Natural killer cell (primary cell): Measurements from ENCODE around the gene GRIA2. TPM values are rescaled to one million over a fixed set of nuclear protein-coding genes. Genes with fewer than 3 reads are reported as not detected.

Source experiments
- ATAC-seq, 3 donors: fragments of 150-1000 bp in 2 of 3; fragments of 200-7000 bp in 1 of 3; cut with Tn5 transposase; 1 replicate in 1 of 3; 2 replicates in 2 of 3; pipeline ENCODE4 v1.10.0; 2021; ENCODE audit warnings: mild to moderate bottlenecking in 2 of 3, moderate library complexity in 2 of 3
- DNase-seq, 2 donors: peaks; one replicate each; pipeline versions ENCODE4 v3.0.0 to v3.0.0-alpha.2; 2013 to 2021; ENCODE audit warnings: mixed read lengths in 1 of 2
- H3K27ac ChIP-seq: one replicate; pipeline ENCODE4 v1.5.1; 2013; ENCODE audit warnings: mild to moderate bottlenecking, low read length
- H3K27me3 ChIP-seq: one replicate; pipeline ENCODE4 v1.6.1; 2013; ENCODE audit warnings: low read length; ENCODE audit not compliant: control insufficient read depth, insufficient read depth
- H3K36me3 ChIP-seq: one replicate; pipeline ENCODE4 v1.6.1; 2013; ENCODE audit warnings: low read length; ENCODE audit not compliant: control insufficient read depth, insufficient read depth
- H3K4me1 ChIP-seq: one replicate; pipeline ENCODE4 v1.6.1; 2013; ENCODE audit warnings: low read length; ENCODE audit not compliant: control insufficient read depth, insufficient read depth
- H3K4me3 ChIP-seq: one replicate; pipeline ENCODE4 v1.5.1; 2013; ENCODE audit warnings: low read length
- H3K9me3 ChIP-seq: one replicate; pipeline ENCODE4 v1.6.1; 2013; ENCODE audit warnings: low read length; ENCODE audit not compliant: control insufficient read depth, insufficient read depth
- H3K27ac Mint-ChIP-seq, 2 donors: one replicate each; pipeline ENCODE4 v1.8.0; 2022; ENCODE audit warnings: mild to moderate bottlenecking in 2 of 2, mixed read lengths in 2 of 2, moderate library complexity in 1 of 2
- H3K27me3 Mint-ChIP-seq, 2 donors: one replicate each; pipeline ENCODE4 v1.8.0; 2022; ENCODE audit warnings: low read depth in 2 of 2, mixed read lengths in 2 of 2
- H3K36me3 Mint-ChIP-seq: one replicate; pipeline ENCODE4 v1.8.0; 2022; ENCODE audit warnings: mixed read lengths
- H3K4me1 Mint-ChIP-seq, 2 donors: one replicate each; pipeline ENCODE4 v1.8.0; 2022; ENCODE audit warnings: mixed read lengths in 2 of 2
- H3K4me3 Mint-ChIP-seq: one replicate; pipeline ENCODE4 v1.8.0; 2022; ENCODE audit warnings: mild to moderate bottlenecking, moderate library complexity, mixed read lengths
- H3K9me3 Mint-ChIP-seq, 2 donors: one replicate each; pipeline ENCODE4 v1.8.0; 2022; ENCODE audit warnings: mixed read lengths in 2 of 2
- WGBS: methylation state at CpG from one replicate; pipeline ENCODE4 v1.1.7; 2013; ENCODE audit warnings: missing lambda C conversion rate; ENCODE audit not compliant: insufficient coverage; 5-methylcytosine and 5-hydroxymethylcytosine counted together
- intact Hi-C: fragments of 100-400 bp; cut with micrococcal nuclease; formaldehyde crosslinking; loops from one replicate; pipeline ENCODE4 v1.14.2; 2022
- total RNA-seq, 4 donors: library from RNA; stranded (reverse); fragments of 120-200 nt in 1 of 4; gene quantifications; one replicate each; pipeline versions ENCODE4 v1.2.3 to v1.2.4, GENCODE V29; 2013 to 2022
- TF ChIP-seq, protein P1 (sequence below): fragments of 200-600 bp; IDR thresholded peaks from one replicate; pipeline ENCODE4 v1.8.0; 2022; ENCODE audit warnings: antibody characterized with exemption

Gene GRIA2
- total RNA-seq, 3 donors from 2014 or later (not counting 1 experiment from before 2014, with no cell fraction given) = not detected

DNA sequence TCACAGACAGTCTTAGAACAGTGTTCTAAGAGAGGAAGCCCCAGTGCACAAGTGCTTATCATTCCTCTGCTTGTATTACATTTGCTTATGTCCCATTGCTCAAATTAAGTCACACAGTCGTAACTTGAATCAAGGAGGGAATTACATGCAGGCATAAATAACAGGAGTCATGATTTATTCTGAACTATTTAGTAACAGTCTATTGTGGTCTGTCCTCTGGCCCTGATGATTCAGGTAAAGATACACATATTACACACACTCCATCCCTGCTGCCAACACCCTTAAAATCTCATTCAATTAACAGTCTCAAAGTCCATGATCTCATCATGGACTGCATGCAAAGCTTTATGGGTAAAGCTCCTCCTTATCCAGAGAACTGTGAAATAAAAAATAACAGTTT, 60.1 kb downstream of the GRIA2 start:
- H3K9me3 ChIP-seq = no peaks in the 10 kb centered on the region
- intact Hi-C loops = no loop called here
- no peak overlapping the region for H3K4me3 ChIP-seq
- H3K36me3 ChIP-seq = no peaks in the 10 kb centered on the region
- ATAC-seq (no peak), DNase-seq (no peak)
- Mint-ChIP-seq H3K36me3 (no peaks in the 10 kb centered on the region), H3K9me3 (peaks cover 7 to 10% of the 10 kb centered on the region in 2 donors), H3K4me3 (no peak overlapping the region), H3K27me3 (no peaks in the 10 kb centered on the region), H3K4me1 (no peaks in the 10 kb centered on the region), H3K27ac (no peak overlapping the region)
- TF ChIP-seq, protein P1, sequence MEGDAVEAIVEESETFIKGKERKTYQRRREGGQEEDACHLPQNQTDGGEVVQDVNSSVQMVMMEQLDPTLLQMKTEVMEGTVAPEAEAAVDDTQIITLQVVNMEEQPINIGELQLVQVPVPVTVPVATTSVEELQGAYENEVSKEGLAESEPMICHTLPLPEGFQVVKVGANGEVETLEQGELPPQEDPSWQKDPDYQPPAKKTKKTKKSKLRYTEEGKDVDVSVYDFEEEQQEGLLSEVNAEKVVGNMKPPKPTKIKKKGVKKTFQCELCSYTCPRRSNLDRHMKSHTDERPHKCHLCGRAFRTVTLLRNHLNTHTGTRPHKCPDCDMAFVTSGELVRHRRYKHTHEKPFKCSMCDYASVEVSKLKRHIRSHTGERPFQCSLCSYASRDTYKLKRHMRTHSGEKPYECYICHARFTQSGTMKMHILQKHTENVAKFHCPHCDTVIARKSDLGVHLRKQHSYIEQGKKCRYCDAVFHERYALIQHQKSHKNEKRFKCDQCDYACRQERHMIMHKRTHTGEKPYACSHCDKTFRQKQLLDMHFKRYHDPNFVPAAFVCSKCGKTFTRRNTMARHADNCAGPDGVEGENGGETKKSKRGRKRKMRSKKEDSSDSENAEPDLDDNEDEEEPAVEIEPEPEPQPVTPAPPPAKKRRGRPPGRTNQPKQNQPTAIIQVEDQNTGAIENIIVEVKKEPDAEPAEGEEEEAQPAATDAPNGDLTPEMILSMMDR = no peak
- 75% methylated on average over 1 of the region's 1 CpG for WGBS
- H3K27ac ChIP-seq = no peak overlapping the region
- no peaks in the 10 kb centered on the region for H3K4me1 ChIP-seq
- no peaks in the 10 kb centered on the region for H3K27me3 ChIP-seq

DNA sequence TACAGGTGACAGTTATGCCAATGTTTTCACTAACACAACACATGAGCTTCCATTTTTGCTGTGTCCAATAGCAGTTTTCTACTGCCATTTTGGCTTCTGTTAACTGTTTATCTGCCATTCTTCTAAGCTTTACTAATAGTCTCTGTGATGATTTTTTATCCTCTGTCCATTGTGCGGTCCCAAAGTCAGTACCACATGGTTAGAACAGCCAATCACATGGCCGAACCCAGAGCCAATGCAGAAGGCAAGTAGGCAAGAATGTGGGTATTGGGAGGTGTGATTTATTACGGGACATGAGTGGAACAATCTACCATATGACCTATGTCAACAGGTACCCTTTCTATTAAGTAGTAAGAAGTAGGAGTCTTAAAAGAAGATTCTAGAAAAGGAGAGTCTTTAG, 61.5 kb downstream of the GRIA2 start:
- Mint-ChIP-seq H3K36me3 (no peaks in the 10 kb centered on the region), H3K27ac (no peak overlapping the region), H3K4me3 (no peak overlapping the region), H3K9me3 (peaks cover 9 to 10% of the 10 kb centered on the region in 2 donors), H3K4me1 (no peaks in the 10 kb centered on the region), H3K27me3 (no peaks in the 10 kb centered on the region)
- WGBS = 89% methylated on average over 2 of the region's 3 CpGs
- DNase-seq (no peak), ATAC-seq (no peak)
- no peaks in the 10 kb centered on the region for H3K4me1 ChIP-seq
- no peaks in the 10 kb centered on the region for H3K27me3 ChIP-seq
- H3K4me3 ChIP-seq = no peak overlapping the region
- TF ChIP-seq, protein P1 = no peak
- no peak overlapping the region for H3K27ac ChIP-seq
- H3K9me3 ChIP-seq = no peaks in the 10 kb centered on the region
- no peaks in the 10 kb centered on the region for H3K36me3 ChIP-seq
- intact Hi-C loops = no loop called here

DNA sequence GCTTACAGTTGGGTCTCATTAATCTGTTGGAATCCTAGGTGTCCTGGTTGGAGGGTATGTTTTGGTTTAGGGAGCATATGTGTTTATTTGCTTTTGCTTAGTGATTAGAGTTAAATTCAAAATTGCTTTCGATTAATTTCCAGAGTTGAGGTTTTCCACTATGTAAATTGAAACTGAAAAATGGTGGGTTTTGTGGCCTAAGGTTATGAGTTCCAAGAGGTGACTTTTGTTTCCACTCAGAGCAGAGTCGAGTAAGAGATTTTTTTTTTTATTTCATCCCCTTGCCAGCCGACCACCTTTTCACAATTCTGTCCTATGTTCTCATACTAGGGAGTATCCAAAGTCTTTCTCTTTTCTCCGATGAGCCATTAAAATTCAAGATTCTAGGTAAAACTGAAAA, 66.9 kb downstream of the GRIA2 start:
- intact Hi-C loops = no loop called here
- Mint-ChIP-seq H3K4me1 (no peaks in the 10 kb centered on the region), H3K27me3 (no peaks in the 10 kb centered on the region), H3K27ac (no peak overlapping the region), H3K36me3 (no peaks in the 10 kb centered on the region), H3K4me3 (no peak overlapping the region), H3K9me3 (peaks cover 4 to 11% of the 10 kb centered on the region in 2 donors)
- no peak overlapping the region for H3K4me3 ChIP-seq
- no peaks in the 10 kb centered on the region for H3K9me3 ChIP-seq
- WGBS = 87% methylated on average over 4 of the region's 4 CpGs
- DNase-seq = no peak
- no peaks in the 10 kb centered on the region for H3K4me1 ChIP-seq
- no peak overlapping the region for H3K27ac ChIP-seq
- TF ChIP-seq, protein P1 = no peak
- no peak for ATAC-seq
- H3K36me3 ChIP-seq = no peaks in the 10 kb centered on the region
- no peaks in the 10 kb centered on the region for H3K27me3 ChIP-seq

DNA sequence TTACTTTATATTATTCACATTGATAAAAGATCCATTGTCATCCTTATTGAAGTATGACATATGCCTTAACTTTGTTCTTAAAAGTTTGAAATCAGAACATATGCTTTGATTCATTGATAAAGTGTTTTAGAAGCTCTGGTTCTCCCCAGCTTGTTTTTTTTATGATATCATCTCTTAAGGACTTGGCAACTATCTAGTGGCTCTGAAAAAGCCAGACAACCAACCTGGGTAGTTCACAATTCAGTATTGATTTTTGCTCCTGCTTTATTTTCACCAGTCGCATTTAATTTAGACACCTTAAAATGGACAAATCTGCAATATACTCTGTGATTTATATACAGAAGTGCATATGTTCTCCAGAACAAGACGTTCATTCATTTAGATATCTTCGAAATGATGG, 70.1 kb downstream of the GRIA2 start:
- H3K27me3 Mint-ChIP-seq = no peaks in the 10 kb centered on the region
- TF ChIP-seq, protein P1 = no peak
- Histone ChIP-seq H3K4me3 (no peak overlapping the region), H3K4me1 (no peaks in the 10 kb centered on the region), H3K27ac (no peak overlapping the region), H3K27me3 (no peaks in the 10 kb centered on the region), H3K36me3 (no peaks in the 10 kb centered on the region), H3K9me3 (no peaks in the 10 kb centered on the region)
- H3K4me3 Mint-ChIP-seq = no peak overlapping the region
- no peaks in the 10 kb centered on the region for H3K36me3 Mint-ChIP-seq
- intact Hi-C loops = no loop called here
- peaks cover 6 to 13% of the 10 kb centered on the region in 2 donors for H3K9me3 Mint-ChIP-seq
- no peaks in the 10 kb centered on the region for H3K4me1 Mint-ChIP-seq
- WGBS = 79% methylated on average over 3 of the region's 3 CpGs
- H3K27ac Mint-ChIP-seq = no peak overlapping the region
- no peak for ATAC-seq
- no peak for DNase-seq
